ENCODE results near the gene REX1BD. TPM values are rescaled to one million over a fixed set of nuclear protein-coding genes. Genes with fewer than 3 reads are reported as not detected.

Gene REX1BD
- total and polyA plus RNA-seq, 2 of the 8 experiments (the other 6 are each of a cell fraction or from before 2014, with no cell fraction given) = 56.8 to 62.7 TPM

GRCh38 chr19:18636183-18636968 is 47.8 kb downstream of the REX1BD start:
- Histone ChIP-seq H3K4me3 (ENCODE audit: extremely low read depth in 1 of 4, insufficient read depth in 2 of 4, low read depth in 3 of 4, low read length in 4 of 4) (peak overlapping the region; percentile 42 to 100 (median 58)), H2BK15ac (ENCODE audit: low read length) (0 out of 2 replicates have a peak overlapping the region, but pooled peaks have one; percentile 88), H3K4me1 (replicated peaks in 1 of 4; ENCODE audit: control insufficient read depth in 3 of 4, insufficient read depth in 4 of 4, low read length in 3 of 4) (peaks cover 4 to 9% (median 4%) of the 10 kb centered on the region in 4 experiments; a peak in 5 of 7 replicates), H3K4me2 (ENCODE audit: insufficient read depth in 1 of 2, low read depth in 2 of 2, low read length in 2 of 2) (peak overlapping the region; percentile 52 to 70), H3K79me2 (ENCODE audit: control insufficient read depth in 1 of 2, insufficient read depth in 2 of 2, low read length in 2 of 2) (peaks cover 4% of the 10 kb centered on the region in 2 experiments), H3K9ac (replicated peaks in 1 of 4; ENCODE audit: extremely low read depth in 1 of 4, low read depth in 3 of 4, low read length in 3 of 4) (no peak overlapping the region; a peak in 1 of 7 replicates), H2BK12ac (ENCODE audit: low read depth, low read length) (peak overlapping the region; percentile 80; the same call in 1 of the 2 replicates), H3K14ac (ENCODE audit: insufficient read length) (no peak overlapping the region), H3K56ac (replicated peaks; ENCODE audit: insufficient read length, low read depth, low read length) (no peak overlapping the region), H3K23ac (ENCODE audit: insufficient read length) (no peak overlapping the region), H2AFZ (ENCODE audit: low read length) (0 out of 2 replicates have a peak overlapping the region, but pooled peaks have one; percentile 36), H3K23me2 (ENCODE audit: low read depth, low read length) (peaks cover 8% of the 10 kb centered on the region; the same call in 1 of the 2 replicates), H3K4ac (replicated peaks; ENCODE audit: insufficient read length, low read depth, low read length) (no peak overlapping the region), H2AK5ac (ENCODE audit: low read depth, low read length) (no peak overlapping the region), H3K27ac (ENCODE audit: low read depth, low read length) (peak overlapping the region; percentile 65; the same call in 1 of the 2 replicates), H2BK5ac (ENCODE audit: low read depth, low read length) (peak overlapping the region; percentile 83; the same call in 1 of the 2 replicates), H3K79me1 (ENCODE audit: low read depth, low read length) (peaks cover 7% of the 10 kb centered on the region), H4K91ac (replicated peaks; ENCODE audit: insufficient read length, low read length) (no peak overlapping the region), H2BK20ac (ENCODE audit: low read length) (no peak overlapping the region), H4K20me1 (replicated peaks in 1 of 2; ENCODE audit: control insufficient read depth in 1 of 2, insufficient read depth in 2 of 2, low read length in 2 of 2) (peaks cover 0 to 6% of the 10 kb centered on the region in 2 experiments), H3K36me3 (ENCODE audit: control insufficient read depth in 2 of 4, insufficient read depth in 4 of 4, low read length in 3 of 4) (no peaks in the 10 kb centered on the region), H3K18ac (ENCODE audit: extremely low read depth, low read length) (peak overlapping the region; percentile 87), H3K9me3 (ENCODE audit: insufficient read depth in 2 of 2, low read depth in 1 of 2, low read length in 1 of 2) (no peaks in the 10 kb centered on the region), H2BK120ac (replicated peaks; ENCODE audit: low read depth, low read length) (no peak overlapping the region), H4K5ac (ENCODE audit: insufficient read length, low read depth, low read length) (no peak overlapping the region), H4K8ac (ENCODE audit: extremely low read depth, insufficient read depth, low read length) (peak overlapping the region; percentile 95), H3K27me3 (replicated peaks in 1 of 4; ENCODE audit: control insufficient read depth in 3 of 4, extremely low read depth in 1 of 4, insufficient read depth in 3 of 4, low read length in 3 of 4) (peaks cover 0 to 11% (median 5%) of the 10 kb centered on the region in 4 experiments; a peak in 4 of 7 replicates)
- ChIA-PET POLR2A (ENCODE audit: partially characterized antibody) (interaction anchor here (1.1 to 1.3 kb wide), 2 partner anchors 29 to 35 kb away, joined by 3 read pairs; no protein-coding TSS in a partner anchor), CTCF (ENCODE audit: partially characterized antibody) (no interaction called here)
- FAIRE-seq = no peak
- peak; percentile 94 to 100 for DNase-seq (ENCODE audit: low read depth in 1 of 2, low spot score in 2 of 2)
- WGBS, 2 experiments (ENCODE audit: extremely low coverage in 1 of 2, insufficient coverage in 1 of 2, insufficient read length in 1 of 2, insufficient replicate concordance in 2 of 2, low coverage in 1 of 2, low lambda C conversion rate in 2 of 2, missing lambda C conversion rate in 1 of 2) = 3% methylated on average over 14 of the region's 44 CpGs; no CpG with 5 or more reads in 1 of the 2 experiments
- TF ChIP-seq TAF1 (IDR thresholded peaks at IDR 0.05; ENCODE audit: low read depth, low read length) (peak; percentile 21; the same call in 1 of the 2 replicates), KDM4A (IDR thresholded peaks at IDR 0.05; ENCODE audit: low read depth, low read length, severe bottlenecking) (peak; percentile 12), CTCF (IDR thresholded peaks at IDR 0.05; ENCODE audit: control extremely low read depth in 1 of 3, insufficient read depth in 1 of 3, low read depth in 1 of 3, low read length in 3 of 3) (peak in 1 of 3 experiments; percentile 2; a peak in 1 of 4 replicates), GABPA (IDR thresholded peaks at IDR 0.05; ENCODE audit: borderline replicate concordance, insufficient read depth, low read length) (no peak), PHF8 (conservative IDR thresholded peaks at IDR 0.05; ENCODE audit: low read depth, low read length) (no peak), SP4 (IDR thresholded peaks at IDR 0.05; ENCODE audit: low read length) (peak; percentile 84), MAX (IDR thresholded peaks at IDR 0.05) (peak; percentile 62; the same call in 1 of the 2 replicates), POLR2A (IDR thresholded peaks at IDR 0.05; ENCODE audit: control extremely low read depth in 1 of 2, low read depth in 2 of 2, low read length in 2 of 2) (no peak)
